GM19193 (cell line): Measurements from ENCODE around the gene IL11RA.

Experiments used
- POLR2A ChIP-seq: IDR thresholded peaks from 4 replicates; pipeline ENCODE4 v1.6.1; 2011; ENCODE audit not compliant: insufficient read depth, insufficient read length; ENCODE audit errors: extremely low read depth

Gene IL11RA

DNA sequence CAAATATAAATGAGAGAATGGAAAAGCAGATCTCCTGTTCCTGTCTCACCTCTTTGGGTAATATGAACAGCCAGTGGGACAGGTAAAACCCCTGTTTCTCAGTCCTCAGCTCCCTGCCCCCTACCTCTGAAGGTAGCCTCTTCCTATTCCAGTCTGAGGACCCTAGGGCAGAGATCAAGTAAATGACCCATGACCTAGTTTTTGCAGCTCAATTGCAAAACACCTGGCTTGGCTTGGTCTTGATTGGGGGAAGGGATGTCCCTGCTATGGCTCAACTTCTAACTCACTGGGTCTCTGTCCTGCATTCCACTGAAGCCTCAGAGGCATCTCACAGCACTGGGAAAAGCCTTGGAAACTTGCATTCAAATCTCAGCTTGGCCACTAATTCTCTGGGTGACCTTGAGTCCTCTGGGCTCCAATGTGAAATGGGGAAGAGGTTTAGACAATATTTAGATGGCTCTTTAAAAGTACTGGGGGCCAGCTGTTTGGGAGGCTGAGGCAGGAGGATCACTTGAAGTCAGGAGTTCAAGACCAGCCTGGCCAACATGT, 7.1 kb upstream of the IL11RA start:
- no peak for TF ChIP-seq POLR2A

DNA sequence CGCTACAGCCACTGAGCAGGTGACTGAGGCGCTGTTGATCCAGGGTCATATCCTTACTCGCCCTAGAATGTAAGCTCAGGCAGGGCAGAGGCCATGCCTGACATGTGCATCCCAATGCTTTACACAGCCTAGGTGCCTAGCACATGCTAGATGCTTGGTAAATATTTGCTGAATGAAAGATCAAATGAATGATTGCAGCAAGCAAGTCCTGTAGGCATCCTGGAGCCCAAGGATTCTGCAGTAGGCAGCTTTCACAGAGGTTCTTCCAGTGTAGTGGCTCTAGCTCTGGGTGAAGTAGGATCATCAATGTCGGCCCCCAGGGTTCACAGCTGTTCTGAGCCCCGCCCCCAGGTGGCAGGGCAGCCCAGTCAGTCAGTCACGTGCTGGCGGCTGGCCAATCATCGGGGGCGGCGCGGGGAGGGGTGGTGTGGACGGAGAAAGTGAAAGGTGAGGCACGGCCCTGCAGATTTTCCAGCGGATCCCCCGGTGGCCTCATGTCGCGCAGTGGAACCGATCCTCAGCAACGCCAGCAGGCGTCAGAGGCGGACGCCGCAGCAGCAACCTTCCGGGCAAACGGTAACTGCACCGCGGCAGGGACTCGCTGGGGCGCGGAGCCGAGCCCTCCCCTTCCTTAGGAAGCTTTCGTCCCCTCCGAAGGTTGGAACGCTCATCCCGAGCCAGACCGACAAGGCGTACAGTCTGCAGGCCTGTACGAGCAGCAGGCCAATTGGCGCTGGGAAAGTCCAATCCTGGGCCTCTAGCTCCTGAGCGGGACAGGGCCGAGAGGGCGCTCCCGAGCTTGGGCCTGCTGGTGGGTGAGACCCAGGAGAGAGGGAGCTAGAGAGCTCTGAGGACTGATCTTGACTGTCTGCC, 5.5 kb upstream of the IL11RA start, which contains the start of gene GALT:
TSS of gene GALT (plus strand) at position 465 of the 873 bp plus-strand sequence. CDS start at position 495, 30 bp downstream.
- TF ChIP-seq POLR2A, result peak; percentile 73

- no peak for TF ChIP-seq POLR2A
Observed at GRCh38 chr9:34647084-34647403, 4.9 kb upstream of the IL11RA start.

DNA sequence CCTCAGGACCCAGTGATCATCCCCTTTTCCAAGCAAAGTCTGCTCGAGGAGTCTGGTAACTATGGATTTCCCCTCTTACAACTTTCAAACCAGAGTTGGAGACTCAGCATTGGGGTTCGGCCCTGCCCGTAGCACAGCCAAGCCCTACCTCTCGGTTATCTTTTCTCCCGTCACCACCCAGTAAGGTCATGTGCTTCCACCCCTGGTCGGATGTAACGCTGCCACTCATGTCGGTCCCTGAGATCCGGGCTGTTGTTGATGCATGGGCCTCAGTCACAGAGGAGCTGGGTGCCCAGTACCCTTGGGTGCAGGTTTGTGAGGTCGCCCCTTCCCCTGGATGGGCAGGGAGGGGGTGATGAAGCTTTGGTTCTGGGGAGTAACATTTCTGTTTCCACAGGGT, 4.3 kb upstream of the IL11RA start:
- no peak for TF ChIP-seq POLR2A

GRCh38 chr9:34648673-34649072, 3.3 kb upstream of the IL11RA start:
- no peak for TF ChIP-seq POLR2A

- no peak for TF ChIP-seq POLR2A
Observed at GRCh38 chr9:34650816-34651215, 1.2 kb upstream of the IL11RA start.

DNA sequence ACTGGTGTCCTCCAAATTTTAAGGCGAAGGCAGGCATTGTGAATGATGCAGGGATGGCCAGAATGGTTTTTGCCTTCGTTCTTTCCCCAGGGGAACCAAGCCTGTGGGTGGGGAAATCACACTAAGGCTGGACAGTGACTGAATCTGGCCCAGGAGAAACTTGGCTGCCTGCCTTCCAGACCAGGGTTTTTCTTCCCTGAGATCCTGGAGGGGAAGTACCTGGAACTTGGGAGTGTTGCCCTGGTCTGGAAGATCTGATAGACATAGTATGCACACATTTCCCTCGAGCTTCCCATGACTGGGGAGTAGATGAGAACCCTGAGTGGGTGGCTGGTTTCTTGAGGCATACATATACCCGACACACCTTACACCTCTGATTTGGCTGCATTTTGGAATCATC, 664 bp upstream of the IL11RA start:
- no peak for TF ChIP-seq POLR2A

GRCh38 chr9:34652602-34653000, 616 bp downstream of the IL11RA start:
- TF ChIP-seq POLR2A, result no peak

DNA sequence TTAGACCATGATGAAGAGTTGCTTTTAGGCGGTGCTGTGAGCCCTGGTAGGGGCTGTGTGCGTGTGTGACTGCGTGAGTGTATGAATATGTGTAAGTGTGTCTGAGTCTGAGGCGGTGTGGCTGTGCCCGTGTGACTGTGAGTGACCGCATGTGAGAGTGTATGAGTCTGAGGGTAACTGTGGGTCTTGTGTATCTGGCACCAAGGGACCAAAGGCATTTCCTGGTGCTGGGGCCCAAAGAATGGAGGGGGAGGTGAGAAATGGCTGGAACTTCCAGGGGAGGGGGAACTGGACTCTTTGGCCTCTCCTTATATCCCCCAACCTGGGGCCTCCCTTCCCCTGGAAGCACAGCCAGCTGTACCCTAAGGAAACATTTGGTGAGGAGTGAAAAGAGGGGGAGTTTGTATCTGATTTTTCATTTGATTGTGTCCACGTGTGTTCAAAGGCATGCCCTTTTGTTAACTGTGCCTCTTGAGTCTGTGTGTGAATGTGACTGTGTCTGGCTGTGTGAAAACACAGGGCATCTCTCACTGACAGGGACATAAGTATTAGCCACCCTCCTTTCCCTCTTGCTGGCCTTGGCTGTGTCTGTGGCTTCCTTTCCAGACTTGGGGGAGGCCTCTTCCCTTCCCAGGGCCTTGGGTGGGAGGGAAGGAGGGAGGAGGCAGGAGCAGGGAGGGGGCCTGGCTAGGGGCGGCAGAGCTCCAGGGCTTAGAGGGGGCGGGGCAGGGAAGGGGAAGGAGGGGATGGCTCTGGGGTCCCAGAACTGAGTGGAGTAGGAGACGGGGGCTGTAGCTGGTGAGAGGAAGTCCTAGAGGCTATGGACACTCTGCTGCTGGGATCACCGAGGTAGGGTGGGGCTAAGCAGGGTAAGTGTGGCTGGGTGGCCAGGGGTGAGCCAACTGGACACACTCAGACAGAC, 1.4 kb downstream of the IL11RA start:
- no peak for TF ChIP-seq POLR2A

DNA sequence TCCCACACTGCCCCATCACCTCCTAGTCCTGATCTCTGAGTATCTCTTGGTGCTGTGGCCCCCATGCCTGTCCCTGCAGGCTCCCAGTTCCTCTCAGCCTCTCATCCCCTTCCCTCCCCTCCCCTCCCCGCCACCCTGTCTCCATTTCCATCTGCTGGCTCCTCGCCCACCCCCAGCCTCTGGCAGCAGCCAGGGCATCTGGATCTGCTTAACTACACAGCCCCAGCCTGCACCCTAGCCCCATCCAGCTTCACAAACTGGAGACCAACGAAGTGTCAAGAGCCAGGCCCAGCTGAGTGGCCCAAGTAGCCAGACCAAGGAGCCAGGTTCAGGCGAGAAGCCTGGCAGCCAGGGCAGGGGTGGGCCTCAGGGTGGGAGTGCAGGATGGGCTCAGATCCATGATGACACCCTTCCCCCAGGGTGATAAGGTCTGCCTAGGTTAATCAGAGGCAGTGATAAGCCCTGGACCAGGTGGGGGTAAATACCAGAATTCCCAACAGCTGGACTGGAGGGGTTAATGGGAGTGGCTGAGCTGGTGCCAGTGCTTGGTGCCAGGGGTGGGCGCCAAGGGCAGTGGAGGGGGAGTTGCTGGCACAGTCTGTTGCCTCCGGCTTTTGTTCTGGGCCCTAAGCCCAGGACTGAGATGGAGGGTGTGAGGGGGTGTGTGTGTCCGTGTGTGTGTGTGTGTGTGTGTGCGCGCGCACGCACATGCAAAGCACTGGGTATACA, 2.5 kb downstream of the IL11RA start:
- no peak for TF ChIP-seq POLR2A

DNA sequence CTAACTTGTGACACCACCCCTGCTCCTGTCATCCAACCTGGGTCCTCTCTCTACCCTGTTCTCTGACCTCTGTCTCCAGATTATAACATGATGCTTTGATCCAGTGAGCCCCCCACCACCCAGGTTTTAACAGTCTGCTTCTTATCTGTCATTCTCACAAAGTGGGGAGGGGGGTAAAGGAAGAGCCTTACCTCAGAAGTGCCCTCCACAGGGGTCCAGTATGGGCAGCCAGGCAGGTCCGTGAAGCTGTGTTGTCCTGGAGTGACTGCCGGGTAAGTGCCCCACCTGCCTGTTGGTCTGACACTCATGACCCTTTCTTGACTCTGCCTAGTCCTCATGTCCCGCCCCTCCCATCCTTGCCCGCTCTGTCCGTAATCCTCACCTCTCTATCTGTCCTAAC, 3.4 kb downstream of the IL11RA start:
- TF ChIP-seq POLR2A, result no peak

- no peak for TF ChIP-seq POLR2A
Observed at GRCh38 chr9:34656992-34657391, 5.0 kb downstream of the IL11RA start.

GRCh38 chr9:34658461-34658860, 6.5 kb downstream of the IL11RA start:
- no peak for TF ChIP-seq POLR2A

DNA sequence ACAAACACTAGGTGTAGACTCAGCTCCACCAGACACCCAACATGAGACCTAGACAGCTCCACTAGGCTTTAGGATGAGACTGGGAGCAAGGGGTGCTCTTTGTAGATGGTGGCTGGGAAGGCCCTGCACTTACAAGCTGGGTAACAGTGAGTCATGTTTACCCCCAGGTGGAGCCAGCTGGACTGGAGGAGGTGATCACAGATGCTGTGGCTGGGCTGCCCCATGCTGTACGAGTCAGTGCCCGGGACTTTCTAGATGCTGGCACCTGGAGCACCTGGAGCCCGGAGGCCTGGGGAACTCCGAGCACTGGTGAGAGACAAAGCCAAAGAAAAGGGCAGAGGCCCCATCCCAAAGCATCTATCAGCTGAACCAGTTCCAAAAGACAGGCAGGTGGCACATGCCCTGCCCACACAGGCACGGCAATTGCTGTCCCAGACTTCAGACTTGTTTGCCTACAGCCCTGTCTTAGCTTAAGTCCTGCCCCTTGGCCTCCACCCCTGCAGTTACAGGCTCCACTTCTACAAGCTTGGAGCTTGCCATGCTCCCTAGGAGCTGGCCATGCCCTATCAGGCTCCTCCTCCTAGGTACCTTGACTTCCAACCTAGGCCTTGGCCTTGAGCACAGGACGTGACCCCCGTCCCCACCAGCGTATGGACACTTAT, 7.7 kb downstream of the IL11RA start:
- TF ChIP-seq POLR2A, result no peak

- TF ChIP-seq POLR2A, result no peak
Observed at GRCh38 chr9:34662526-34663302, 10.7 kb downstream of the IL11RA start, which contains the start of gene CCL27. Gene CCL27, minus strand, starts transcription at chr9:34662657. Its CDS starts 24 bp downstream, at chr9:34662633.
